Measurements from ENCODE around the gene C2orf92. TPM values are rescaled to one million over a fixed set of nuclear protein-coding genes. Genes with fewer than 3 reads are reported as not detected.

The C2orf92 gene
- total and polyA plus RNA-seq, 2 donors (not counting 1 experiment from before 2014, with no cell fraction given): 0.99 to 1.1 TPM

DNA sequence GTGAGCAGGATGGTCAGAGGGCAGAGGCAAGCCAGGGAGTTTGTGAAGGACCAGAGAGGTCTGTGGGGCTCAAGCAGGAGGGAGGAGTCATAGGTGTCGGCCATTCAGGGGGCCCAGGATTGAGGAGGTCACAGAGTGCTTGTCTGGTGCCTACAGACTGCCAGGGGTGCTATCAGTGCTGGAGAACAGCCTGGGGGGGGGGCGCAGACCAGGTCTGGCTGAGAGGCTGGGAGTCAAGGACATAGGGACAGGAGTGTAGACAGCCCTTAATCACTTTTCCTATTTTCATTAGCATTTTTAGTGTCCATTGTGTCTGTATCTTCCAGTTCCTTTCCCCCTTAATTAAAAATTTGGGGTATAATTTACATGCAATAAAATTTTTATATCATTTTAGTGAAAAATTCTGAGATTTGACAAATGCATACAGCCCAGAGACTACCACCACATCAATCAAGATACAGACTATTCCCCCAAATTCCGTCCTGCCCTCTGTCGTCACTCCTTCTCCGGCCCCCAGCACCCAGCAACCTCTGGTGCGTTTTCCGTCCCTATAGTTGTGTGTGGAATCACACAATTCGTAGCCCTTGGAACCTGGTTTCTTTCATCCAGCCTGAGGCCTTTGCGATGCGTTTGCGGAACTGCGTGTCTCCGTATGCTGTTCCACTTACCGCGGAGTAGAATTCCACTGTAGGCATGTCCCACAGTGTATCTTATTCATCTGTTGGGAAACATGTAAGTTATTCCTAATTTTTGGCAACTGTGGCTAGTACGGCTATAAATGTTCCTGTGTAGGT is 50.0 kb downstream of the C2orf92 start:
- no peaks in the 10 kb centered on the region for H4K20me1 ChIP-seq (ENCODE audit: control insufficient read depth, extremely low read depth, insufficient read depth, low read length)
- no peak overlapping the region for H3K27ac ChIP-seq (ENCODE audit: insufficient read depth, low read length)
- H3K79me2 ChIP-seq (ENCODE audit: control insufficient read depth, insufficient read depth, low read length): no peaks in the 10 kb centered on the region
- no peak overlapping the region for H3K9ac ChIP-seq (ENCODE audit: insufficient read depth, low read length)
- no peaks in the 10 kb centered on the region for H3K36me3 ChIP-seq (ENCODE audit: control insufficient read depth, insufficient read depth, low read length)
- peaks cover 3% of the 10 kb centered on the region for H3K27me3 ChIP-seq (ENCODE audit: control insufficient read depth, insufficient read depth, low read length)
- no peak overlapping the region for H2AFZ ChIP-seq (ENCODE audit: low read length)
- DNase-seq (ENCODE audit: low read depth in 2 of 2): no peak
- H3K4me1 ChIP-seq (ENCODE audit: control insufficient read depth, extremely low read depth, insufficient read depth, low read length): no peaks in the 10 kb centered on the region
- no peak overlapping the region for H3K4me2 ChIP-seq (ENCODE audit: extremely low read depth, insufficient read depth, low read length)
- no peak for TF ChIP-seq EZH2 (IDR thresholded peaks at IDR 0.05; ENCODE audit: low read length, missing control alignments)
- TF ChIP-seq, protein P1, sequence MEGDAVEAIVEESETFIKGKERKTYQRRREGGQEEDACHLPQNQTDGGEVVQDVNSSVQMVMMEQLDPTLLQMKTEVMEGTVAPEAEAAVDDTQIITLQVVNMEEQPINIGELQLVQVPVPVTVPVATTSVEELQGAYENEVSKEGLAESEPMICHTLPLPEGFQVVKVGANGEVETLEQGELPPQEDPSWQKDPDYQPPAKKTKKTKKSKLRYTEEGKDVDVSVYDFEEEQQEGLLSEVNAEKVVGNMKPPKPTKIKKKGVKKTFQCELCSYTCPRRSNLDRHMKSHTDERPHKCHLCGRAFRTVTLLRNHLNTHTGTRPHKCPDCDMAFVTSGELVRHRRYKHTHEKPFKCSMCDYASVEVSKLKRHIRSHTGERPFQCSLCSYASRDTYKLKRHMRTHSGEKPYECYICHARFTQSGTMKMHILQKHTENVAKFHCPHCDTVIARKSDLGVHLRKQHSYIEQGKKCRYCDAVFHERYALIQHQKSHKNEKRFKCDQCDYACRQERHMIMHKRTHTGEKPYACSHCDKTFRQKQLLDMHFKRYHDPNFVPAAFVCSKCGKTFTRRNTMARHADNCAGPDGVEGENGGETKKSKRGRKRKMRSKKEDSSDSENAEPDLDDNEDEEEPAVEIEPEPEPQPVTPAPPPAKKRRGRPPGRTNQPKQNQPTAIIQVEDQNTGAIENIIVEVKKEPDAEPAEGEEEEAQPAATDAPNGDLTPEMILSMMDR (conservative IDR thresholded peaks at IDR 0.05 in 1 of 2, IDR thresholded peaks at IDR 0.05 in 1 of 2; ENCODE audit: low read depth in 1 of 2, low read length in 2 of 2): no peak
- no peaks in the 10 kb centered on the region for H3K9me3 ChIP-seq (ENCODE audit: control insufficient read depth, insufficient read depth, low read depth, low read length)
- H3K4me3 ChIP-seq (replicated peaks in 1 of 4; ENCODE audit: control extremely low read depth in 1 of 4, insufficient read depth in 1 of 4, low read depth in 3 of 4, low read length in 4 of 4): no peak overlapping the region

DNA sequence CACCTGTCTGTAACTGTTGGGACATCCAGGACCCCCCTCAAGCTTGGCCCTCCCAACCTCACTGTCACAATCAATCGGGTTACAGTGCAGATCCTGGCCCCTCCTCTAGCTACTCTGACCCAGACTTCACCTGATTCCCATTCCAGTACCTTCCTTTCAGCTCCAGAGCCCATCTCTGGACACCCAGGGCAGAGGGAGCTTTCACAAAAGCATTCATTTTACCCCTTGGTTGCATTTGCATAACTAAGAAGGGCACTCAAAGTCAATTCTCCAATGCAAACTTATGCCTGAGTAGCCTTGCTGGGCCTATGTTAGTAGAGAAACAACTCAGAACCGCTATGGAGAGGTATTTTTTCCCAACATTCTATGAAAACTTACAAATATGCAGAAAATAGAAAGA is 51.2 kb downstream of the C2orf92 start:
- no peak overlapping the region for H3K4me2 ChIP-seq (ENCODE audit: extremely low read depth, insufficient read depth, low read length)
- TF ChIP-seq EZH2 (IDR thresholded peaks at IDR 0.05; ENCODE audit: low read length, missing control alignments): no peak
- TF ChIP-seq, protein P1 (conservative IDR thresholded peaks at IDR 0.05 in 1 of 2, IDR thresholded peaks at IDR 0.05 in 1 of 2; ENCODE audit: low read depth in 1 of 2, low read length in 2 of 2): no peak
- H2AFZ ChIP-seq (ENCODE audit: low read length): no peak overlapping the region

DNA sequence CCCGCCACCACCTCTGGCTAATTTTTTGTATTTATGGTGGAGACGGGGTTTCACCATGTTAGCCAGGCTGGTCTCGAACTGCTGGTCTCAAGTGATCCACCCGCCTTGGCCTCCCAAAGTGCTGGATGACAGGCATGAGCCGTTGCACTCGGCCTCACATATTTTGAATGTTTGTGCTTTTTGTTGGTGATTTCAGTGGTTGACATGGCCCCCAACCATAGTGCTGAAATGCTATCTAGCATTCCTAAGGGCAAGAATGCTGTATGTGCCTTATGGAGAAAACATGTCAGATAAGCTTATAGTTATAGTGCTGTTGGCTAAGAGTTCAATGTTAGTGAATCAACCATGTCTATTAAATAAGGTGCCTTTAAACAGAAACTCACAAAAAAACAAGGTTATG is 52.7 kb downstream of the C2orf92 start:
- no peak for DNase-seq (ENCODE audit: low read depth in 2 of 2)
- H3K27me3 ChIP-seq (ENCODE audit: control insufficient read depth, insufficient read depth, low read length): peaks cover 3% of the 10 kb centered on the region

More for the DNA sequence above, 51.2 kb downstream of the C2orf92 start:
- H3K27ac ChIP-seq (ENCODE audit: insufficient read depth, low read length): no peak overlapping the region
- DNase-seq (ENCODE audit: low read depth in 2 of 2): no peak
- no peak overlapping the region for H3K4me3 ChIP-seq (replicated peaks in 1 of 4; ENCODE audit: control extremely low read depth in 1 of 4, insufficient read depth in 1 of 4, low read depth in 3 of 4, low read length in 4 of 4)
- H3K9me3 ChIP-seq (ENCODE audit: control insufficient read depth, insufficient read depth, low read depth, low read length): no peaks in the 10 kb centered on the region
- no peaks in the 10 kb centered on the region for H3K36me3 ChIP-seq (ENCODE audit: control insufficient read depth, insufficient read depth, low read length)
- no peaks in the 10 kb centered on the region for H4K20me1 ChIP-seq (ENCODE audit: control insufficient read depth, extremely low read depth, insufficient read depth, low read length)
- no peaks in the 10 kb centered on the region for H3K4me1 ChIP-seq (ENCODE audit: control insufficient read depth, extremely low read depth, insufficient read depth, low read length)
- H3K79me2 ChIP-seq (ENCODE audit: control insufficient read depth, insufficient read depth, low read length): no peaks in the 10 kb centered on the region
- H3K27me3 ChIP-seq (ENCODE audit: control insufficient read depth, insufficient read depth, low read length): peaks cover 3% of the 10 kb centered on the region
- no peak overlapping the region for H3K9ac ChIP-seq (ENCODE audit: insufficient read depth, low read length)

More for the DNA sequence above, 52.7 kb downstream of the C2orf92 start:
- no peak overlapping the region for H3K4me3 ChIP-seq (replicated peaks in 1 of 4; ENCODE audit: control extremely low read depth in 1 of 4, insufficient read depth in 1 of 4, low read depth in 3 of 4, low read length in 4 of 4)
- H4K20me1 ChIP-seq (ENCODE audit: control insufficient read depth, extremely low read depth, insufficient read depth, low read length): no peaks in the 10 kb centered on the region
- no peak overlapping the region for H2AFZ ChIP-seq (ENCODE audit: low read length)
- no peaks in the 10 kb centered on the region for H3K9me3 ChIP-seq (ENCODE audit: control insufficient read depth, insufficient read depth, low read depth, low read length)
- H3K4me2 ChIP-seq (ENCODE audit: extremely low read depth, insufficient read depth, low read length): no peak overlapping the region
- H3K9ac ChIP-seq (ENCODE audit: insufficient read depth, low read length): no peak overlapping the region
- no peaks in the 10 kb centered on the region for H3K36me3 ChIP-seq (ENCODE audit: control insufficient read depth, insufficient read depth, low read length)
- TF ChIP-seq, protein P1 (conservative IDR thresholded peaks at IDR 0.05 in 1 of 2, IDR thresholded peaks at IDR 0.05 in 1 of 2; ENCODE audit: low read depth in 1 of 2, low read length in 2 of 2): no peak
- no peak for TF ChIP-seq EZH2 (IDR thresholded peaks at IDR 0.05; ENCODE audit: low read length, missing control alignments)
- H3K4me1 ChIP-seq (ENCODE audit: control insufficient read depth, extremely low read depth, insufficient read depth, low read length): no peaks in the 10 kb centered on the region
- no peaks in the 10 kb centered on the region for H3K79me2 ChIP-seq (ENCODE audit: control insufficient read depth, insufficient read depth, low read length)
- no peak overlapping the region for H3K27ac ChIP-seq (ENCODE audit: insufficient read depth, low read length)

All from fibroblast of lung (primary cell).